ENCODE data around the gene NMNAT2.

The NMNAT2 gene

GRCh38 chr1:183233113-183233512 is 185.1 kb downstream of the NMNAT2 start:
- no peak for DNase-seq

- no peak for DNase-seq
Measured at GRCh38 chr1:183231545-183231944, 186.6 kb downstream of the NMNAT2 start.

GRCh38 chr1:183230413-183230812 is 187.8 kb downstream of the NMNAT2 start:
- DNase-seq: no peak

GRCh38 chr1:183228347-183229220 is 189.6 kb downstream of the NMNAT2 start:
- DNase-seq: no peak

- peak; percentile 7 for DNase-seq
Measured at GRCh38 chr1:183227422-183228346, 190.5 kb downstream of the NMNAT2 start.

- DNase-seq: no peak
Measured at GRCh38 chr1:183226963-183227362, 191.2 kb downstream of the NMNAT2 start.

GRCh38 chr1:183226361-183226760 is 191.8 kb downstream of the NMNAT2 start:
- no peak for DNase-seq

GRCh38 chr1:183223467-183223866 is 194.7 kb downstream of the NMNAT2 start:
- no peak for DNase-seq

- no peak for DNase-seq
Measured at GRCh38 chr1:183222909-183223308, 195.3 kb downstream of the NMNAT2 start.

- no peak for DNase-seq
Measured at GRCh38 chr1:183219616-183220009, 198.6 kb downstream of the NMNAT2 start.

GRCh38 chr1:183218971-183219615 is 199.1 kb downstream of the NMNAT2 start:
- DNase-seq: peak; percentile 2

GRCh38 chr1:183218027-183218618 is 200.1 kb downstream of the NMNAT2 start:
- no peak for DNase-seq

- no peak for DNase-seq
Measured at GRCh38 chr1:183215936-183216335, 202.2 kb downstream of the NMNAT2 start.

GRCh38 chr1:183215076-183215720 is 203.0 kb downstream of the NMNAT2 start:
- no peak for DNase-seq

GRCh38 chr1:183214021-183214970 is 203.9 kb downstream of the NMNAT2 start:
- DNase-seq: no peak

GRCh38 chr1:183212870-183213269 is 205.3 kb downstream of the NMNAT2 start:
- DNase-seq: no peak

- no peak for DNase-seq
Measured at GRCh38 chr1:183210681-183211080, 207.5 kb downstream of the NMNAT2 start.

- no peak for DNase-seq
Measured at GRCh38 chr1:183209533-183210158, 208.5 kb downstream of the NMNAT2 start.

- no peak for DNase-seq
Measured at GRCh38 chr1:183206538-183207122, 211.6 kb downstream of the NMNAT2 start.

GRCh38 chr1:183205196-183205781 is 212.9 kb downstream of the NMNAT2 start:
- no peak for DNase-seq

All from activated naive CD4-positive, alpha-beta T cell treated with Interleukin-2 at 50 U/mL for 16 hours (primary cell).